Astrocyte (in vitro differentiated cells and primary cell): ENCODE measurements around the gene FADS2. TPM values are rescaled to one million over a fixed set of nuclear protein-coding genes. Genes with fewer than 3 reads are reported as not detected.
A peak's percentile ranks its signal among the peaks of the same experiment; 100 is the strongest.

Source experiments
- DNase-seq: peaks from one replicate; pipeline ENCODE4 v3.0.0-alpha.2; 2010; ENCODE audit warnings: low read depth
- FAIRE-seq: peaks from 2 replicates; lab custom pipeline; 2011; peaks lifted over from hg19 to GRCh38; lab: Jason Lieb, UNC
- H2AFZ ChIP-seq: 2 replicates; pipeline ENCODE4 v1.6.0; 2012; ENCODE audit warnings: low read depth, low read length, inconsistent platforms
- H3K27ac ChIP-seq: 2 replicates; pipeline ENCODE4 v1.5.1; 2011; ENCODE audit warnings: low read depth, low read length, inconsistent platforms
- H3K27me3 ChIP-seq: 2 replicates; pipeline ENCODE4 v1.6.0; 2011; ENCODE audit warnings: low read length, inconsistent platforms; ENCODE audit not compliant: insufficient read depth
- H3K36me3 ChIP-seq: 2 replicates; pipeline ENCODE4 v1.5.1; 2011; ENCODE audit warnings: low read length, inconsistent platforms; ENCODE audit not compliant: insufficient read depth
- H3K4me1 ChIP-seq: 2 replicates; pipeline ENCODE4 v1.5.1; 2011; ENCODE audit warnings: low read length, inconsistent platforms; ENCODE audit not compliant: insufficient read depth
- H3K4me2 ChIP-seq: 2 replicates; pipeline ENCODE4 v1.6.0; 2012; ENCODE audit warnings: low read length, inconsistent platforms
- H3K4me3 ChIP-seq: 2 replicates; pipeline ENCODE4 v1.5.1; 2011; ENCODE audit warnings: low read depth, mild to moderate bottlenecking, low read length, inconsistent platforms; ENCODE audit not compliant: insufficient read depth
- H3K79me2 ChIP-seq: 2 replicates; pipeline ENCODE4 v1.6.0; 2012; ENCODE audit warnings: mild to moderate bottlenecking, low read length, inconsistent platforms; ENCODE audit not compliant: insufficient read depth
- H3K9ac ChIP-seq: 2 replicates; pipeline ENCODE4 v1.6.0; 2012; ENCODE audit warnings: mild to moderate bottlenecking, low read length, inconsistent platforms
- H3K9me3 ChIP-seq: 2 replicates; pipeline ENCODE4 v1.5.1; 2012; ENCODE audit warnings: low read depth, mild to moderate bottlenecking, low read length, inconsistent platforms; ENCODE audit not compliant: insufficient read depth
- H4K20me1 ChIP-seq: 2 replicates; pipeline ENCODE4 v1.6.0; 2012; ENCODE audit warnings: low read length, inconsistent platforms; ENCODE audit not compliant: insufficient read depth
- H3K27ac Mint-ChIP-seq: one replicate; pipeline ENCODE4 v1.8.0; 2021; ENCODE audit warnings: mild to moderate bottlenecking, mixed read lengths; ENCODE audit not compliant: unreplicated experiment
- H3K27me3 Mint-ChIP-seq: one replicate; pipeline ENCODE4 v1.8.0; 2021; ENCODE audit warnings: low read depth, mixed read lengths; ENCODE audit not compliant: unreplicated experiment
- H3K36me3 Mint-ChIP-seq: one replicate; pipeline ENCODE4 v1.8.0; 2021; ENCODE audit warnings: low read depth, mixed read lengths; ENCODE audit not compliant: unreplicated experiment
- H3K4me1 Mint-ChIP-seq: one replicate; pipeline ENCODE4 v1.8.0; 2021; ENCODE audit warnings: low read depth, mixed read lengths; ENCODE audit not compliant: unreplicated experiment
- H3K4me3 Mint-ChIP-seq: one replicate; pipeline ENCODE4 v1.8.0; 2021; ENCODE audit warnings: mild to moderate bottlenecking, moderate library complexity, mixed read lengths; ENCODE audit not compliant: unreplicated experiment
- H3K9me3 Mint-ChIP-seq: one replicate; pipeline ENCODE4 v1.8.0; 2021; ENCODE audit warnings: mild to moderate bottlenecking, mixed read lengths; ENCODE audit not compliant: unreplicated experiment
- CTCF ChIP-seq: IDR thresholded peaks from 2 replicates; pipeline ENCODE4 v1.5.1; 2011; ENCODE audit warnings: low read depth, mild to moderate bottlenecking, inconsistent platforms, low read length, moderate library complexity; ENCODE audit not compliant: insufficient read depth
- EZH2 ChIP-seq: IDR thresholded peaks from 2 replicates; pipeline ENCODE4 v1.6.1; 2012; ENCODE audit warnings: mild to moderate bottlenecking, low read length, inconsistent platforms; ENCODE audit not compliant: insufficient read depth
- total RNA-seq: library from RNA; stranded (reverse); gene quantifications from 2 replicates; pipeline ENCODE4 v1.2.1, GENCODE V29; 2021

FADS2 gene
- total RNA-seq, 1 donor from 2014 or later, result 287 TPM

DNA sequence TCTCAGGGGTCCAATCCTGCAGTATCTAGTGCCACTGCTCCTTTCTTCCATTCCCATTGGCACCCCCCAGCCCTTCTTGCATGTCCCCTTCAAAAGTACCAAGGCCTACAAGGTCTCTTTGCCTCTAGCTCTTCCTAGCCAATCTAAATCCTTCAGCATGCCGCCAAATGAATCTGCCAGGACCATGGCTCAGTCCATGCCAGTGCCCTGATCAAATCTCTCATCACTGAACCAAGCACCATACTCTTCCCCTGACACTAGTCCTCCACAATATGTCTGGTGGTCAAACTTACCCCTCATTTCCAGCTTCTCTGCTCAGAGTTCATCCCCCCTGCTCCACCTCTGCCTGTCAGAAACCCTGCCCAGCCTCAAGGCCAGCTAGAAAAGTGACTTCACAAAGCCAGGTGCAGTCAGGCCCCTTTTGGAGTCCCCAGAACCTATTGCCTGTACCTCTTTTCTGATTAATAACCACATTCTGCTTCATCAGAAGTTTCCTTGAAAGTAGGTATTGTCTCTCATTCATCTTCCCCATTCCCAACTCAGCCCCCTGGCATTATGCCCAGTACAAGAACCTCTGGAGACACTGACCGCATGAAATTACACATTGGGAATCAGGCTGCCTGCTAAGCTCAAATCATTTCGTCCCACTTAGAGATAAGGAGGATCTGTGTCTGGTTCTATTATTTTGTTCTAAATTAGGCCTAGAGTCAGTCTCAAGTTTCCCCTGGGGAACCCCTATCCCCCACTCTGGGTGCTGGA, 24.0 kb upstream of the FADS2 start:
- no peaks in the 10 kb centered on the region for H3K9me3 ChIP-seq
- no peak overlapping the region for H3K27ac Mint-ChIP-seq
- FAIRE-seq, result no peak
- no peaks in the 10 kb centered on the region for H3K9me3 Mint-ChIP-seq
- peaks cover 5% of the 10 kb centered on the region for H3K4me1 ChIP-seq
- H3K27me3 Mint-ChIP-seq, result no peaks in the 10 kb centered on the region
- peaks cover 22% of the 10 kb centered on the region for H3K36me3 Mint-ChIP-seq
- H3K27me3 ChIP-seq, result no peaks in the 10 kb centered on the region
- peaks cover 37% of the 10 kb centered on the region for H3K36me3 ChIP-seq
- H3K4me2 ChIP-seq, result no peak overlapping the region
- peaks cover 7% of the 10 kb centered on the region for H4K20me1 ChIP-seq
- peak; percentile 52 for DNase-seq
- H2AFZ ChIP-seq, result no peak overlapping the region
- no peak for TF ChIP-seq CTCF
- TF ChIP-seq EZH2, result no peak
- no peak overlapping the region for H3K9ac ChIP-seq
- no peaks in the 10 kb centered on the region for H3K4me1 Mint-ChIP-seq
- peaks cover 14% of the 10 kb centered on the region for H3K79me2 ChIP-seq
- H3K27ac ChIP-seq, result no peak overlapping the region
- H3K4me3 ChIP-seq, result no peak overlapping the region
- H3K4me3 Mint-ChIP-seq, result no peak overlapping the region

GRCh38 chr11:61805146-61805545, 23.0 kb upstream of the FADS2 start:
- H3K9me3 ChIP-seq, result no peaks in the 10 kb centered on the region
- Mint-ChIP-seq H3K36me3 (peaks cover 22% of the 10 kb centered on the region), H3K27me3 (no peaks in the 10 kb centered on the region), H3K27ac (no peak overlapping the region), H3K9me3 (no peaks in the 10 kb centered on the region), H3K4me3 (no peak overlapping the region), H3K4me1 (no peaks in the 10 kb centered on the region)
- H3K27ac ChIP-seq, result no peak overlapping the region
- TF ChIP-seq CTCF (no peak), EZH2 (no peak)
- no peak overlapping the region for H2AFZ ChIP-seq
- H3K27me3 ChIP-seq, result no peaks in the 10 kb centered on the region
- no peak overlapping the region for H3K4me3 ChIP-seq
- no peak overlapping the region for H3K4me2 ChIP-seq
- FAIRE-seq (no peak), DNase-seq (no peak)
- peaks cover 7% of the 10 kb centered on the region for H4K20me1 ChIP-seq
- H3K4me1 ChIP-seq, result peaks cover 5% of the 10 kb centered on the region
- H3K36me3 ChIP-seq, result peaks cover 36% of the 10 kb centered on the region
- no peak overlapping the region for H3K9ac ChIP-seq
- peaks cover 3% of the 10 kb centered on the region for H3K79me2 ChIP-seq

DNA sequence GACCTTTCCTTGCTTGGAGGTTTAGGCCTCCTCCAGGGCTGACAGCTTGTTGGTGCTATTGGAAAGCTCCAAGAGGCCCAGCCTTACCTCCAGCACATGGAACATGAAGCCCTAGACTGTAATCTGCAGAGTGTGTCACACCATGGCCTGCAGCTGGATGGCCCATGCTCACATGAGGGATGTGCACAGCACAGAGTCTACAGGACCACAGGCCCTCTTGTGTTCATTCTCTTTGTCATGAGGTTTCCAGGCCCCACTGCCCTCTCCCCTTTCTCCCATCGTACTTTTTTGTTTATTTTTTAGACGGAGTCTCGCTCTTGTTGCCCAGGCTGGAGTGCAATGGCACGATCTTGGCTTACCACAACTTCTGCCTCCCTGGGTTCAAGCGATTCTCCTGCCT, 21.3 kb upstream of the FADS2 start:
- Histone ChIP-seq H3K79me2 (no peaks in the 10 kb centered on the region), H3K27ac (no peak overlapping the region), H3K36me3 (peaks cover 38% of the 10 kb centered on the region), H3K4me2 (no peak overlapping the region), H3K9ac (no peak overlapping the region), H3K4me3 (no peak overlapping the region), H3K27me3 (no peaks in the 10 kb centered on the region), H3K9me3 (no peaks in the 10 kb centered on the region), H2AFZ (no peak overlapping the region), H3K4me1 (peaks cover 5% of the 10 kb centered on the region), H4K20me1 (peaks cover 7% of the 10 kb centered on the region)
- Mint-ChIP-seq H3K36me3 (peaks cover 32% of the 10 kb centered on the region), H3K27ac (no peak overlapping the region), H3K4me1 (no peaks in the 10 kb centered on the region), H3K4me3 (no peak overlapping the region), H3K9me3 (no peaks in the 10 kb centered on the region), H3K27me3 (no peaks in the 10 kb centered on the region)
- no peak for DNase-seq
- no peak for FAIRE-seq
- TF ChIP-seq EZH2 (no peak), CTCF (no peak)
